GM23248 (cell line): ENCODE results near the gene ZBTB7C. TPM values are rescaled to one million over a fixed set of nuclear protein-coding genes. Genes with fewer than 3 reads are reported as not detected.

Experiments
- DNase-seq: peaks from one replicate; pipeline ENCODE4 v3.0.0-alpha.2; 2015
- H2AFZ ChIP-seq: fragments of 200-600 bp; sonication (generic); 2 replicates; pipeline ENCODE4 v1.6.1; 2016; ENCODE audit warnings: antibody characterized with exemption
- H3F3A ChIP-seq: fragments of 200-600 bp; sonication (generic); 2 replicates; pipeline ENCODE4 v1.6.1; 2016; ENCODE audit warnings: mild to moderate bottlenecking, antibody characterized with exemption, mixed run types; ENCODE audit not compliant: insufficient read depth
- H3K27ac ChIP-seq: fragments of 200-600 bp; sonication (generic); 2 replicates; pipeline ENCODE4 v1.5.1; 2016; ENCODE audit warnings: mild to moderate bottlenecking
- H3K27me3 ChIP-seq: fragments of 200-600 bp; sonication (generic); replicated peaks from 2 replicates; pipeline ENCODE4 v1.6.1; 2016; ENCODE audit warnings: mild to moderate bottlenecking; ENCODE audit not compliant: insufficient read depth
- H3K36me3 ChIP-seq: fragments of 200-600 bp; sonication (generic); 2 replicates; pipeline ENCODE4 v1.6.1; 2016; ENCODE audit warnings: low read depth, mild to moderate bottlenecking
- H3K4me1 ChIP-seq: fragments of 200-600 bp; sonication (generic); 2 replicates; pipeline ENCODE4 v1.6.1; 2016; ENCODE audit warnings: mild to moderate bottlenecking; ENCODE audit not compliant: insufficient read depth
- H3K4me2 ChIP-seq: fragments of 200-600 bp; sonication (generic); one replicate; pipeline ENCODE4 v1.6.1; 2016; ENCODE audit warnings: mild to moderate bottlenecking; ENCODE audit not compliant: unreplicated experiment
- H3K4me3 ChIP-seq: fragments of 200-600 bp; sonication (generic); 2 replicates; pipeline ENCODE4 v1.5.1; 2016; ENCODE audit warnings: mild to moderate bottlenecking
- H3K79me2 ChIP-seq: fragments of 200-600 bp; sonication (generic); 2 replicates; pipeline ENCODE4 v1.6.1; 2016; ENCODE audit warnings: mild to moderate bottlenecking; ENCODE audit not compliant: insufficient read depth
- H3K9ac ChIP-seq: fragments of 200-600 bp; sonication (generic); 2 replicates; pipeline ENCODE4 v1.6.1; 2016; ENCODE audit warnings: mild to moderate bottlenecking
- H3K9me2 ChIP-seq: fragments of 200-600 bp; sonication (generic); 2 replicates; pipeline ENCODE4 v1.6.1; 2016; ENCODE audit warnings: mixed run types, mild to moderate bottlenecking, moderate library complexity; ENCODE audit not compliant: insufficient read depth
- H3K9me3 ChIP-seq: fragments of 200-600 bp; sonication (generic); one replicate; pipeline ENCODE4 v1.6.1; 2017; ENCODE audit warnings: low read depth
- H4K20me1 ChIP-seq: fragments of 200-600 bp; sonication (generic); 2 replicates; pipeline ENCODE4 v1.6.0; 2016; ENCODE audit not compliant: insufficient read depth
- EZH2 ChIP-seq: fragments of 200-600 bp; sonication (generic); IDR thresholded peaks from 2 replicates; pipeline ENCODE4 v1.6.1; 2018; ENCODE audit warnings: antibody characterized with exemption, mild to moderate bottlenecking; ENCODE audit not compliant: insufficient read depth, poor library complexity, severe bottlenecking
- EZH2phosphoT487 ChIP-seq: fragments of 200-600 bp; sonication (generic); IDR thresholded peaks from 2 replicates; pipeline ENCODE4 v1.6.1; 2018; ENCODE audit warnings: antibody characterized with exemption, moderate library complexity, mild to moderate bottlenecking, low read depth; ENCODE audit not compliant: insufficient read depth
- WGBS, 2 experiments: methylation state at CpG; one replicate each; pipeline ENCODE4 v1.1.6; 2015 to 2017; ENCODE audit warnings: low lambda C conversion rate in 2 of 2, low coverage in 1 of 2; ENCODE audit errors: missing lambda C conversion rate in 2 of 2; 5-methylcytosine and 5-hydroxymethylcytosine counted together
- in situ Hi-C: fragments of 300-500 bp; cut with MboI; formaldehyde crosslinking; loops from 2 replicates; pipeline ENCODE4 v1.15.0; 2020
- polyA plus RNA-seq: library from polyadenylated mRNA; unstranded; fragments of >200 nt; fragmentation: Nextera tagmentation; extraction: Ambion mirVana; gene quantifications from 2 replicates; pipeline ENCODE4 v1.2.1, GENCODE V29; 2016
- total RNA-seq: library from RNA; depleted of rRNA; stranded (reverse); fragments of >200 nt; shearing (Covaris generic); gene quantifications from 2 replicates; pipeline ENCODE4 v1.2.3, GENCODE V29; 2014

ZBTB7C gene
- total and polyA plus RNA-seq, 2 experiments from 2014 or later = not detected

DNA sequence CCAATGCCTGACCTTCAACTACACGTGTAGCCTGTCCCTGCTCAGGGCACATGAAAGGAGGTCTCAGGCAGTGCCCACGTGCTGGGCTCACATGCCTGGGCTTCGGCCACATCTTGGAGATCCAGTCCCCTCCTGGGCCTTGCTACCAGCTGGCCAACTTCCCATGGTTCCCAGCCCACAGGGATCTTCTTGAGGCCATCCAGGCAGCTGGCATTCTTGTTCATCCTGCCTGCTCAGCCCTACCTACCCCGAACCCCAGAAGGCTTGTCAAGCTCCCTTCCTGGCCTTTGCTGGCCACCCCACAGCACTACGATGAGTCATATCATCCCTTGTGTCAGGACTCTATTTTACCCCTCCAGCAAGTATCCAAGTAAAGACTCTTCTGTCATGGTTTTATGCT, 97.1 kb downstream of the ZBTB7C start:
- Histone ChIP-seq H3F3A (no peaks in the 10 kb centered on the region), H3K36me3 (no peaks in the 10 kb centered on the region), H4K20me1 (no peaks in the 10 kb centered on the region), H2AFZ (no peak overlapping the region), H3K4me3 (no peak overlapping the region), H3K9ac (no peak overlapping the region), H3K27ac (no peak overlapping the region), H3K9me3 (no peaks in the 10 kb centered on the region), H3K4me1 (no peaks in the 10 kb centered on the region), H3K27me3 (peaks cover 15% of the 10 kb centered on the region; the same call in 1 of the 2 replicates), H3K9me2 (no peaks in the 10 kb centered on the region), H3K4me2 (no peak overlapping the region), H3K79me2 (no peaks in the 10 kb centered on the region)
- TF ChIP-seq EZH2phosphoT487 (no peak), EZH2 (no peak)
- in situ Hi-C loops = no loop called here
- DNase-seq = no peak
- 65 to 70% methylated on average over 5 of the region's 5 CpGs for WGBS, 2 experiments

DNA sequence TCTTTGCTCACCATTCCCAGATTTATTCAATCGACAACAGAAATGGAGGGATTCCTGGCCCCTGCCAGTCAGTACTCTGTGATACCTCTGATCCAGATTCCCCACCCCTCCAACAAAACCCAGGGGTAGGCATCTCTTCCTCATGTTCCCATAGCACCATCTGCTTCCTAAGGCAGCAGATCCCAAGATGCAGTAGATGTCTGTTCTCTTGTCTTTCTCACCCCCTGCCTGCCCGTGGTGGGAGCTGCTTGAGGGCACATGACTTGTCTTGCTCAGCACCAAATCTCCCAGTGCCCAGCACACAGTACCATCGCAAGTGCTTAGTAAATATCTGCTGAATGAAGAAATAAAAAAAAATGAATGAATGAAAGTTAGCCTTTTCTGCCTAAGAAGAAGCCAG, 98.2 kb downstream of the ZBTB7C start:
- H3K4me1 ChIP-seq = no peaks in the 10 kb centered on the region
- H3K9ac ChIP-seq = no peak overlapping the region
- no peaks in the 10 kb centered on the region for H3K9me2 ChIP-seq
- no peak for DNase-seq
- no peaks in the 10 kb centered on the region for H3F3A ChIP-seq
- no peaks in the 10 kb centered on the region for H3K36me3 ChIP-seq
- TF ChIP-seq EZH2 (no peak), EZH2phosphoT487 (no peak)
- H3K79me2 ChIP-seq = no peaks in the 10 kb centered on the region
- H3K27me3 ChIP-seq = peaks cover 15% of the 10 kb centered on the region; the same call in 1 of the 2 replicates
- no peak overlapping the region for H3K4me2 ChIP-seq
- in situ Hi-C loops = no loop called here
- no peaks in the 10 kb centered on the region for H4K20me1 ChIP-seq
- H3K9me3 ChIP-seq = no peaks in the 10 kb centered on the region
- no peak overlapping the region for H3K4me3 ChIP-seq
- H2AFZ ChIP-seq = no peak overlapping the region
- no peak overlapping the region for H3K27ac ChIP-seq
- WGBS, 2 experiments = 16 to 21% methylated on average over 3 of the region's 3 CpGs

DNA sequence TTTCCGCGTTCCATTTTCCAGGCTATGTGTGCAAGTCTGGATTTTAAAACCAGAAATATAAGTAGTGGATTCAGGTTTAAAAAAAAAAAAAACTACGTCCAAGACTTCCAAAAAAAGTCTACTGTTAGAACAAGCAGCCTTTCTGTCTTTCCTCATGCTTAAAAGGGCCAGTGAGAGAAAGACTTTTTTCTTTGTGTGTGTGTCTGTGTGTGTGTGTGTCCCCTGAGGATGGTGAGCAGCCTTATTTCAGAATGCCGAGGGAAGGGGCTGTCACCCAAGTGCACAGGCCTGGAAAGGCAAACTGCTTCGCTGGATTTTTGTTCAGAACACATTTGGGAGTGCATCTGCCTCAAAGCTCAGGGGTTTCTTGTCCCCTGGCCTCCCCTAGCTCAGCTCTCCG, 98.8 kb downstream of the ZBTB7C start:
- no peak overlapping the region for H3K27ac ChIP-seq
- DNase-seq = no peak
- no peaks in the 10 kb centered on the region for H4K20me1 ChIP-seq
- no peaks in the 10 kb centered on the region for H3K36me3 ChIP-seq
- no peaks in the 10 kb centered on the region for H3K9me3 ChIP-seq
- no peak overlapping the region for H3K9ac ChIP-seq
- in situ Hi-C loops = no loop called here
- no peak overlapping the region for H2AFZ ChIP-seq
- H3K4me2 ChIP-seq = no peak overlapping the region
- TF ChIP-seq EZH2phosphoT487 (no peak), EZH2 (no peak)
- no peaks in the 10 kb centered on the region for H3K9me2 ChIP-seq
- H3K27me3 ChIP-seq = peaks cover 15% of the 10 kb centered on the region
- 45 to 50% methylated on average over 6 of the region's 6 CpGs for WGBS, 2 experiments
- no peaks in the 10 kb centered on the region for H3K4me1 ChIP-seq
- no peaks in the 10 kb centered on the region for H3K79me2 ChIP-seq
- no peaks in the 10 kb centered on the region for H3F3A ChIP-seq
- no peak overlapping the region for H3K4me3 ChIP-seq

DNA sequence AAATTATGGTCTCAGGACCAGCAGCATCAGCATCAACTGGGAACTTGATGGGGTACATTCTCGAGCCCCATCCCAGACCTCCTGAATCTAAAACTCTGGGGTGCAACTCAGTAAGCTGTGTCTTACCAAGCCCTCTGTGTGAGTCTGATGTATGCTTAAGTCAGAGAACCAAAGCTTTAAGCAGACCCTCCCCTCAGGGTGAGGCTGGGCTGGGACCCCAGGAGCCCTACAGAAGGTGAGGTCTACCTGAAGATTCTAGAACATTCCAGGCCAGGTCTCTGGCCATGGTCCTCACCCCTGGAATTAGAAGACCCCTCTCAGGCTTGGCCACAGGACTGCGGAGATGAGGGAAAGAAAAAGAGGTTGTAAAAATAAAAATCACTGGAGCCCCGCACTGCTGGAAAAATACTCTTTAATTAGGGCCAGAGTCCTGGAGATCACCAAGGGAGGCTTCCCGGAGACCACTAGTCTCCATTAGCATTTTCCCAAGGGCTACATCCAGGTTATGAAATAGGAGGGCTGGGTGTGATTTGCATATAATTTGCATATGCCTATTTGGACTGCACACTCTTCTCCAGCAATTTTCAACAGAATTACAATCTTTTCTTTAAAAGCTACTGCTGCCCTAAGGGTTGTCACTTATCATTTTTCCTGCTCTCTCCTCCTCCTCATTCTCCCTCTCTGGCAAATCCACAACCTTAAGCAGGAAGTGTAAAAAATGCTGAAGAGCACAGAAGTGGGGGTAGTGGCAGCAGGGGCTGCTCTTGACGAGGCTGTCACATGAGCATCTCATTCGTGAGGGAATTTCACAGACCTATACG, 100.2 kb downstream of the ZBTB7C start:
- peaks cover 11% of the 10 kb centered on the region for H3K27me3 ChIP-seq

More for the DNA sequence above, 100.2 kb downstream of the ZBTB7C start:
- no peak for TF ChIP-seq EZH2
- no peak overlapping the region for H3K4me2 ChIP-seq
- no peaks in the 10 kb centered on the region for H4K20me1 ChIP-seq
- in situ Hi-C loops = no loop called here
- no peaks in the 10 kb centered on the region for H3K9me2 ChIP-seq
- H3K36me3 ChIP-seq = no peaks in the 10 kb centered on the region
- DNase-seq = no peak
- H2AFZ ChIP-seq = no peak overlapping the region
- 69 to 70% methylated on average over 7 of the region's 7 CpGs for WGBS, 2 experiments
- H3F3A ChIP-seq = no peaks in the 10 kb centered on the region
- no peak overlapping the region for H3K9ac ChIP-seq
- H3K4me3 ChIP-seq = no peak overlapping the region
- H3K79me2 ChIP-seq = no peaks in the 10 kb centered on the region
- H3K4me1 ChIP-seq = no peaks in the 10 kb centered on the region
- H3K27ac ChIP-seq = no peak overlapping the region
- no peaks in the 10 kb centered on the region for H3K9me3 ChIP-seq
